ENCODE data around the gene CDK18. TPM values are rescaled to one million over a fixed set of nuclear protein-coding genes. Genes with fewer than 3 reads are reported as not detected.

The CDK18 gene
- total RNA-seq, 1 donor from 2014 or later: 3.0 TPM

GRCh38 chr1:205502992-205503391 is 1.5 kb upstream of the CDK18 start:
- H3K27ac Mint-ChIP-seq (ENCODE audit: unreplicated experiment): no peak overlapping the region

GRCh38 chr1:205505076-205505729 is 734 bp downstream of the CDK18 start:
- Mint-ChIP-seq H3K36me3 (ENCODE audit: unreplicated experiment) (no peaks in the 10 kb centered on the region), H3K27ac (ENCODE audit: unreplicated experiment) (no peak overlapping the region), H3K9me3 (ENCODE audit: unreplicated experiment) (no peaks in the 10 kb centered on the region), H3K4me1 (ENCODE audit: unreplicated experiment) (peaks cover 18% of the 10 kb centered on the region), H3K4me3 (ENCODE audit: unreplicated experiment) (peak overlapping the region; percentile 67), H3K27me3 (ENCODE audit: unreplicated experiment) (peaks cover 28% of the 10 kb centered on the region)
- DNase-seq (ENCODE audit: extremely low spot score, unreplicated experiment): no peak
- TF ChIP-seq CTCF (IDR thresholded peaks at IDR 0.05): no peak

More at GRCh38 chr1:205502992-205503391, 1.5 kb upstream of the CDK18 start:
- Mint-ChIP-seq H3K36me3 (ENCODE audit: unreplicated experiment) (no peaks in the 10 kb centered on the region), H3K9me3 (ENCODE audit: unreplicated experiment) (no peaks in the 10 kb centered on the region), H3K27me3 (ENCODE audit: unreplicated experiment) (peaks cover 21% of the 10 kb centered on the region), H3K4me3 (ENCODE audit: unreplicated experiment) (no peak overlapping the region), H3K4me1 (ENCODE audit: unreplicated experiment) (peaks cover 17% of the 10 kb centered on the region)
- no peak for DNase-seq (ENCODE audit: extremely low spot score, unreplicated experiment)
- TF ChIP-seq CTCF (IDR thresholded peaks at IDR 0.05): no peak

- Mint-ChIP-seq H3K4me1 (ENCODE audit: unreplicated experiment) (peaks cover 18% of the 10 kb centered on the region), H3K36me3 (ENCODE audit: unreplicated experiment) (no peaks in the 10 kb centered on the region), H3K27ac (ENCODE audit: unreplicated experiment) (no peak overlapping the region)
Measured at GRCh38 chr1:205505791-205506190, 1.3 kb downstream of the CDK18 start.

GRCh38 chr1:205506409-205507200 is 2.1 kb downstream of the CDK18 start:
- Mint-ChIP-seq H3K36me3 (ENCODE audit: unreplicated experiment) (no peaks in the 10 kb centered on the region), H3K27me3 (ENCODE audit: unreplicated experiment) (peaks cover 28% of the 10 kb centered on the region), H3K4me1 (ENCODE audit: unreplicated experiment) (peaks cover 18% of the 10 kb centered on the region), H3K4me3 (ENCODE audit: unreplicated experiment) (no peak overlapping the region), H3K9me3 (ENCODE audit: unreplicated experiment) (no peaks in the 10 kb centered on the region), H3K27ac (ENCODE audit: unreplicated experiment) (no peak overlapping the region)
- no peak for TF ChIP-seq CTCF (IDR thresholded peaks at IDR 0.05)
- DNase-seq (ENCODE audit: extremely low spot score, unreplicated experiment): no peak

More at GRCh38 chr1:205505791-205506190, 1.3 kb downstream of the CDK18 start:
- Mint-ChIP-seq H3K27me3 (ENCODE audit: unreplicated experiment) (peaks cover 28% of the 10 kb centered on the region), H3K9me3 (ENCODE audit: unreplicated experiment) (no peaks in the 10 kb centered on the region), H3K4me3 (ENCODE audit: unreplicated experiment) (no peak overlapping the region)
- TF ChIP-seq CTCF (IDR thresholded peaks at IDR 0.05): no peak
- DNase-seq (ENCODE audit: extremely low spot score, unreplicated experiment): no peak

GRCh38 chr1:205508227-205508714 is 3.8 kb downstream of the CDK18 start:
- H3K36me3 Mint-ChIP-seq (ENCODE audit: unreplicated experiment): no peaks in the 10 kb centered on the region
- no peak overlapping the region for H3K4me3 Mint-ChIP-seq (ENCODE audit: unreplicated experiment)
- no peak overlapping the region for H3K27ac Mint-ChIP-seq (ENCODE audit: unreplicated experiment)
- peaks cover 19% of the 10 kb centered on the region for H3K27me3 Mint-ChIP-seq (ENCODE audit: unreplicated experiment)
- H3K9me3 Mint-ChIP-seq (ENCODE audit: unreplicated experiment): no peaks in the 10 kb centered on the region
- no peak for DNase-seq (ENCODE audit: extremely low spot score, unreplicated experiment)
- no peak for TF ChIP-seq CTCF (IDR thresholded peaks at IDR 0.05)
- H3K4me1 Mint-ChIP-seq (ENCODE audit: unreplicated experiment): peaks cover 29% of the 10 kb centered on the region

All from osteocyte (in vitro differentiated cells).